PC-3 (cell line): Measurements from ENCODE around the gene PREPL. TPM values are rescaled to one million over a fixed set of nuclear protein-coding genes. Genes with fewer than 3 reads are reported as not detected.
A peak's percentile ranks its signal among the peaks of the same experiment; 100 is the strongest.

Experiments
- ATAC-seq: fragments of 200-7000 bp; cut with Tn5 transposase; 2 replicates; pipeline ENCODE4 v1.9.1; 2020; ENCODE audit warnings: mild to moderate bottlenecking, moderate library complexity
- BruUV-seq: library from RNA; stranded (reverse); fragments of 400-500 nt; replicated peaks from 2 replicates; lab custom pipeline; 2021; lab: Mats Ljungman, UMichigan
- CTCF ChIA-PET: fragments of 300-600 bp; sonication (Branson Sonifier 250); formaldehyde crosslinking; loops from one replicate; lab custom pipeline; 2022; ENCODE audit warnings: antibody characterized with exemption; lab: Charles Lee
- POLR2A ChIA-PET: fragments of 300-600 bp; sonication (Branson Sonifier 250); formaldehyde crosslinking; loops from one replicate; lab custom pipeline; 2022; ENCODE audit warnings: antibody characterized with exemption; ENCODE audit not compliant: unreplicated experiment; lab: Charles Lee
- DNase-seq: peaks from one replicate; pipeline ENCODE4 v3.0.0-alpha.2; 2015
- H2AFZ ChIP-seq: fragments of 300-600 bp; sonication (generic); 2 replicates; pipeline ENCODE4 v1.6.0; 2016; ENCODE audit warnings: antibody characterized with exemption, low read length
- H3F3A ChIP-seq: fragments of 300-600 bp; sonication (generic); one replicate; pipeline ENCODE4 v1.6.0; 2017; ENCODE audit warnings: antibody characterized with exemption, low read length, control low read depth, mild to moderate bottlenecking; ENCODE audit not compliant: unreplicated experiment
- H3K27ac ChIP-seq: fragments of 300-600 bp; sonication (generic); 2 replicates; pipeline ENCODE4 v1.5.1; 2016; ENCODE audit warnings: mild to moderate bottlenecking, low read length
- H3K27me3 ChIP-seq: fragments of 300-600 bp; sonication (generic); 2 replicates; pipeline ENCODE4 v1.6.1; 2016; ENCODE audit warnings: low read length, mixed read lengths
- H3K36me3 ChIP-seq: fragments of 300-600 bp; sonication (generic); 2 replicates; pipeline ENCODE4 v1.6.1; 2016; ENCODE audit warnings: low read depth, mixed run types, low read length, mixed read lengths
- H3K4me1 ChIP-seq: fragments of 300-600 bp; sonication (generic); 2 replicates; pipeline ENCODE4 v1.5.1; 2016; ENCODE audit warnings: low read length; ENCODE audit not compliant: insufficient read depth
- H3K4me2 ChIP-seq: fragments of 300-600 bp; sonication (generic); 2 replicates; pipeline ENCODE4 v1.6.0; 2016; ENCODE audit warnings: low read length
- H3K4me3 ChIP-seq: fragments of 300-600 bp; sonication (generic); 2 replicates; pipeline ENCODE4 v1.5.1; 2016; ENCODE audit warnings: mild to moderate bottlenecking, low read length, mixed read lengths
- H3K79me2 ChIP-seq: fragments of 300-600 bp; sonication (generic); 2 replicates; pipeline ENCODE4 v1.6.1; 2017; ENCODE audit warnings: low read length, mixed read lengths
- H3K9ac ChIP-seq: fragments of 300-600 bp; sonication (generic); 2 replicates; pipeline ENCODE4 v1.6.0; 2016; ENCODE audit warnings: mild to moderate bottlenecking, low read length
- H3K9me2 ChIP-seq: fragments of 300-600 bp; sonication (generic); replicated peaks from 2 replicates; pipeline ENCODE4 v1.6.1; 2016; ENCODE audit warnings: mixed run types, low read length, mixed read lengths
- H3K9me3 ChIP-seq: fragments of 300-600 bp; sonication (generic); 2 replicates; pipeline ENCODE4 v1.6.1; 2016; ENCODE audit warnings: low read length, mixed read lengths
- H4K20me1 ChIP-seq: fragments of 300-600 bp; sonication (generic); 2 replicates; pipeline ENCODE4 v1.6.1; 2016; ENCODE audit warnings: low read length, mixed read lengths
- CTCF ChIP-seq: fragments of 300-600 bp; sonication (generic); conservative IDR thresholded peaks from 2 replicates; pipeline ENCODE4 v1.5.1; 2017; ENCODE audit warnings: antibody characterized with exemption, low read depth, mild to moderate bottlenecking, low read length
- EZH2 ChIP-seq: fragments of 300-600 bp; sonication (generic); IDR thresholded peaks from one replicate; pipeline ENCODE4 v1.6.1; 2017; ENCODE audit warnings: antibody characterized with exemption, mild to moderate bottlenecking, low read length; ENCODE audit not compliant: unreplicated experiment
- EZH2phosphoT487 ChIP-seq: fragments of 300-600 bp; sonication (generic); IDR thresholded peaks from 2 replicates; pipeline ENCODE4 v1.6.1; 2018; ENCODE audit warnings: mild to moderate bottlenecking, antibody characterized with exemption, low read length, borderline replicate concordance
- intact Hi-C: fragments of 100-400 bp; cut with micrococcal nuclease; formaldehyde crosslinking; loops from 2 replicates; pipeline ENCODE4 v1.9.0; 2023
- total RNA-seq: library from RNA; depleted of rRNA; stranded (reverse); fragments of >200 nt; gene quantifications from 2 replicates; pipeline ENCODE4 v1.2.3, GENCODE V29; 2014

PREPL gene
- total RNA-seq, 1 experiment from 2014 or later: 36.2 TPM

- H3K4me3 ChIP-seq: no peak overlapping the region
- ChIA-PET POLR2A (no interaction called here), CTCF (no interaction called here)
- H3K9ac ChIP-seq: no peak overlapping the region
- H4K20me1 ChIP-seq: no peaks in the 10 kb centered on the region
- no peaks in the 10 kb centered on the region for H3F3A ChIP-seq
- intact Hi-C loops: no loop called here
- no peak for ATAC-seq
- H3K27ac ChIP-seq: no peak overlapping the region
- no peaks in the 10 kb centered on the region for H3K27me3 ChIP-seq
- no TSS peak for BruUV-seq
- H3K36me3 ChIP-seq: no peaks in the 10 kb centered on the region
- H2AFZ ChIP-seq: peak overlapping the region; percentile 40; the same call in 1 of the 2 replicates
- H3K9me2 ChIP-seq: no peaks in the 10 kb centered on the region
- peaks cover 24% of the 10 kb centered on the region for H3K4me1 ChIP-seq
- no peaks in the 10 kb centered on the region for H3K79me2 ChIP-seq
- peak; percentile 47 for DNase-seq
- TF ChIP-seq EZH2phosphoT487 (no peak), EZH2 (no peak), CTCF (no peak)
- H3K4me2 ChIP-seq: no peak overlapping the region; the same call in 1 of the 2 replicates
- H3K9me3 ChIP-seq: no peaks in the 10 kb centered on the region
Measured at GRCh38 chr2:44277541-44277940, 83.8 kb downstream of the PREPL start.

GRCh38 chr2:44275927-44276303 is 85.4 kb downstream of the PREPL start:
- Histone ChIP-seq H3K79me2 (no peaks in the 10 kb centered on the region), H3K9ac (no peak overlapping the region), H3K9me3 (no peaks in the 10 kb centered on the region), H3F3A (no peaks in the 10 kb centered on the region), H3K27ac (peak overlapping the region; percentile 43), H3K9me2 (no peaks in the 10 kb centered on the region), H4K20me1 (no peaks in the 10 kb centered on the region), H2AFZ (no peak overlapping the region), H3K4me2 (peak overlapping the region; percentile 19), H3K36me3 (no peaks in the 10 kb centered on the region), H3K27me3 (no peaks in the 10 kb centered on the region), H3K4me3 (no peak overlapping the region), H3K4me1 (peaks cover 24% of the 10 kb centered on the region)
- no TSS peak for BruUV-seq
- intact Hi-C loops: loop anchor here (1.0 kb wide), 1 partner anchor 15 kb away; no protein-coding TSS in a partner anchor
- no peak for TF ChIP-seq EZH2
- no peak for TF ChIP-seq CTCF
- no peak for TF ChIP-seq EZH2phosphoT487
- ChIA-PET POLR2A (no interaction called here), CTCF (no interaction called here)
- DNase-seq (peak; percentile 90), ATAC-seq (peak; percentile 93)

GRCh38 chr2:44273596-44273995 is 87.7 kb downstream of the PREPL start:
- no peaks in the 10 kb centered on the region for H3K27me3 ChIP-seq
- no peak overlapping the region for H3K27ac ChIP-seq
- intact Hi-C loops: no loop called here
- H3K36me3 ChIP-seq: no peaks in the 10 kb centered on the region
- ChIA-PET POLR2A (no interaction called here), CTCF (no interaction called here)
- DNase-seq: no peak
- no peak overlapping the region for H3K9ac ChIP-seq
- H3K4me1 ChIP-seq: peaks cover 25% of the 10 kb centered on the region
- no peaks in the 10 kb centered on the region for H4K20me1 ChIP-seq
- no peaks in the 10 kb centered on the region for H3F3A ChIP-seq
- no peaks in the 10 kb centered on the region for H3K9me2 ChIP-seq
- no peak for ATAC-seq
- no peak overlapping the region for H2AFZ ChIP-seq
- no peak overlapping the region for H3K4me2 ChIP-seq
- TF ChIP-seq EZH2 (no peak), CTCF (no peak), EZH2phosphoT487 (no peak)
- no peaks in the 10 kb centered on the region for H3K9me3 ChIP-seq
- no peak overlapping the region for H3K4me3 ChIP-seq
- H3K79me2 ChIP-seq: no peaks in the 10 kb centered on the region
- BruUV-seq: no TSS peak
